Activated CD8-positive, alpha-beta memory T cell treated with anti-CD3 and anti-CD28 coated beads, Interleukin-2, amount 10 ng/mL, durations not matched to agents 7 days and 5 days (primary cell): ENCODE data around the gene SARDH. TPM values are rescaled to one million over a fixed set of nuclear protein-coding genes. Genes with fewer than 3 reads are reported as not detected.

Source experiments
- ATAC-seq: fragments of 150-1000 bp; cut with Tn5 transposase; one replicate; pipeline ENCODE4 v1.10.0; 2021; ENCODE audit warnings: moderate library complexity
- CTCF ChIA-PET: fragments of 350-600 bp; sonication (Branson Sonifier 250); formaldehyde crosslinking; loops from one replicate; lab custom pipeline; 2021; ENCODE audit warnings: antibody characterized with exemption; lab: Charles Lee
- DNase-seq: peaks from one replicate; pipeline ENCODE4 v3.0.0-alpha.2; 2020
- H3K27ac Mint-ChIP-seq: one replicate; pipeline ENCODE4 v1.8.0; 2021; ENCODE audit warnings: mild to moderate bottlenecking, mixed read lengths
- H3K27me3 Mint-ChIP-seq: one replicate; pipeline ENCODE4 v1.8.0; 2021; ENCODE audit warnings: mixed read lengths
- H3K36me3 Mint-ChIP-seq: one replicate; pipeline ENCODE4 v1.8.0; 2021; ENCODE audit warnings: mild to moderate bottlenecking, mixed read lengths
- H3K4me1 Mint-ChIP-seq: one replicate; pipeline ENCODE4 v1.8.0; 2021; ENCODE audit warnings: mixed read lengths
- H3K4me3 Mint-ChIP-seq: one replicate; pipeline ENCODE4 v1.8.0; 2021; ENCODE audit warnings: mild to moderate bottlenecking, moderate library complexity, mixed read lengths
- H3K9me3 Mint-ChIP-seq: one replicate; pipeline ENCODE4 v1.8.0; 2022; ENCODE audit warnings: low read depth, mixed read lengths
- total RNA-seq, 2 experiments: library from RNA; stranded (reverse); gene quantifications; one replicate each; pipeline ENCODE4 v1.2.3, GENCODE V29; 2021

Gene SARDH
- total RNA-seq, 2 experiments from 2014 or later: 0.38 to 0.56 TPM

GRCh38 chr9:133741716-133742115 lies 3.6 kb upstream of the SARDH start:
- Mint-ChIP-seq H3K9me3 (no peaks in the 10 kb centered on the region), H3K36me3 (no peaks in the 10 kb centered on the region), H3K27ac (no peak overlapping the region), H3K4me1 (no peaks in the 10 kb centered on the region), H3K27me3 (peaks cover 9% of the 10 kb centered on the region), H3K4me3 (no peak overlapping the region)
- CTCF ChIA-PET: interaction anchor here (0.9 to 1.9 kb wide), 9 partner anchors 9 to 252 kb away, joined by 3 to 16 read pairs (median 3); no protein-coding TSS in a partner anchor
- DNase-seq: no peak
- ATAC-seq: no peak

GRCh38 chr9:133740911-133741310 lies 2.8 kb upstream of the SARDH start:
- H3K4me3 Mint-ChIP-seq: no peak overlapping the region
- no peaks in the 10 kb centered on the region for H3K36me3 Mint-ChIP-seq
- H3K4me1 Mint-ChIP-seq: no peaks in the 10 kb centered on the region
- no peak for ATAC-seq
- no peaks in the 10 kb centered on the region for H3K9me3 Mint-ChIP-seq
- H3K27me3 Mint-ChIP-seq: peaks cover 6% of the 10 kb centered on the region
- no peak for DNase-seq
- no peak overlapping the region for H3K27ac Mint-ChIP-seq
- CTCF ChIA-PET: interaction anchor here (1.3 kb wide), 1 partner anchor 8 kb away, joined by 3 read pairs; no protein-coding TSS in a partner anchor

DNA sequence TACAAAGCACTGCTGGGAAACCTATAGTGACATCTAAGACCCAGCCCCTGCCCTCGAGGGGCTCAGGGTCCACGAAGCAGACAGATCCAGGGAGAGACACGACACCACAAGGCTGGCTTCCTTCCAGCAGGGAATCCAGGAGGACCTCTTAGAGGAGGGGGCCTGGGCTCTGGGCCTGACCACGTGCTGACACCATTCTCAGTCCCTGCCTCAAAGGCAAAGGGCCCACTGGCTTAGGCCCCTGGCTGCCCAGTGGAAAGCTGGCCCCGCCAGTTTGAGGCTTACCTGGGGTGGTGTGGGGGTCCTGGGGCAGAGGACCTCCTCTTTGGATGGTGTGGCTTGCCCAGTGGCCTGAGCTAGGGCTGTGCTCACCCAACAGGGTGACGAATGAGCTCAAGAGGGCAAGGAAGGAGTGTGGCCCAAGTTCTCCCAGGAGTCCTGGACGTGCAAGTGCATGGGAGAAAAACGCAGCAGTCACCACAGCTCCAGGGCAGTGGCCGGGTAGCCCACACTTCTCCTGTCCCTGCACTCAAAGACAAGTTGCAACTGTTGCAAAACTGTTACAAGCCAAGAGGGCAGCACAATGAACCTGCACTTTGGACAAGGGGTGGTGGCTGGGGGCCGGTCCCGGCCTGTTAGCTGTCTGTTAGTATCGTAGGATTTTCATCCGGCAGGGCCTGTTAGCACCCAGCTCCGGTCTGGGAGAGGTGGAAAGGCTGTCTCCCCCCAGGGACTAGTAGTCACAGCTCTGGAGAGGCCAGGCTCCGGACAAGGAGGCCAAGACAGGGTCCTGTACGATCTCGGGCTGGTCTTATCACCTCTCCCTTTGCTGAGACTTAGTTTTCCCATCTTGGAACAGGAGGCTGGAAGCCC lies 1.5 kb upstream of the SARDH start:
- CTCF ChIA-PET: interaction anchor here (1.0 to 1.4 kb wide), 2 partner anchors 136 to 230 kb away, joined by 3 read pairs; no protein-coding TSS in a partner anchor
- peak; percentile 36 for DNase-seq
- Mint-ChIP-seq H3K4me3 (no peak overlapping the region), H3K36me3 (no peaks in the 10 kb centered on the region), H3K27ac (no peak overlapping the region), H3K4me1 (no peaks in the 10 kb centered on the region), H3K27me3 (peaks cover 4% of the 10 kb centered on the region), H3K9me3 (no peaks in the 10 kb centered on the region)
- ATAC-seq: no peak

- Mint-ChIP-seq H3K4me3 (no peak overlapping the region), H3K27me3 (no peaks in the 10 kb centered on the region), H3K36me3 (no peaks in the 10 kb centered on the region), H3K9me3 (no peaks in the 10 kb centered on the region), H3K27ac (no peak overlapping the region), H3K4me1 (no peaks in the 10 kb centered on the region)
- ATAC-seq (no peak), DNase-seq (no peak)
- CTCF ChIA-PET: interaction anchor here (1.0 to 1.5 kb wide), 4 partner anchors 12 to 580 kb away, joined by 3 to 7 read pairs (median 4); no protein-coding TSS in a partner anchor
Observed at GRCh38 chr9:133738640-133739225, 581 bp upstream of the SARDH start.

DNA sequence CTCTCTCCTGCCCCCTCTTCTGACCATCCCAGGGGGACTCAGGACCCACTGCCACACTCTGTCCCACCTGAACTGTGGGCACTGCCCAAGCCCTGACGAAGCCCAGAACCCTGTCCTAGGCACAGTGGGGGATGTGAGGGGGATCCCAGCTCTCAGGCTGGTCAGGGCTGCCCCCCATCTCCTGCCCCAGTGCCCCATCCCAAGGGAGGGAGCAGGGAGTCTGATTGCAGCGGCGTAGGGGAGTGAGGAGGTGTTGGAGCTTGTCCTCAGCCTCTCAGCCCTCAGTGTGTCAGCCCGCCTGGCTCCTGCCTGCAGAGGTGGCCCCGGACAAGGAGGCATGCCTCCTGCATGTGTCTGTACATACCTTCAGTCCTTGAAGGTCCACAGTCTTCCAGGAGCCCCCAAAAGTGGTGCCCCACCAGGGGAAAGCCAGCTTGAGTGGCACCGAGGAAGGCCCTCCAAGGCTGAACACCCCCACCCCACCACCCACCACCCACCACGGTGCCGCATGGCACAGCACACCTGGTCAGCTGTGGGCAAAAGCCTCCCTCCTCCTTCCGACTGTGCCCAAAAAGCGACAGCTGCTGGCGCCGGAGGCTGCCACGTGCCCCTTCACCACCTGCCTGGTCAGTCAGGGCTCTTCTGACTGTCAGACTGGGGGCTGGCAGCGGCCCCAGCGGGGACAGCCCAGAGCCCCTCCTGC lies 930 bp downstream of the SARDH start:
- ATAC-seq: no peak
- no peaks in the 10 kb centered on the region for H3K27me3 Mint-ChIP-seq
- no peak overlapping the region for H3K27ac Mint-ChIP-seq
- H3K4me3 Mint-ChIP-seq: no peak overlapping the region
- DNase-seq: no peak
- H3K4me1 Mint-ChIP-seq: no peaks in the 10 kb centered on the region
- H3K36me3 Mint-ChIP-seq: no peaks in the 10 kb centered on the region
- no peaks in the 10 kb centered on the region for H3K9me3 Mint-ChIP-seq
- CTCF ChIA-PET: interaction anchor here (1.2 to 1.5 kb wide), 2 partner anchors 10 to 579 kb away, joined by 4 to 7 read pairs; no protein-coding TSS in a partner anchor

DNA sequence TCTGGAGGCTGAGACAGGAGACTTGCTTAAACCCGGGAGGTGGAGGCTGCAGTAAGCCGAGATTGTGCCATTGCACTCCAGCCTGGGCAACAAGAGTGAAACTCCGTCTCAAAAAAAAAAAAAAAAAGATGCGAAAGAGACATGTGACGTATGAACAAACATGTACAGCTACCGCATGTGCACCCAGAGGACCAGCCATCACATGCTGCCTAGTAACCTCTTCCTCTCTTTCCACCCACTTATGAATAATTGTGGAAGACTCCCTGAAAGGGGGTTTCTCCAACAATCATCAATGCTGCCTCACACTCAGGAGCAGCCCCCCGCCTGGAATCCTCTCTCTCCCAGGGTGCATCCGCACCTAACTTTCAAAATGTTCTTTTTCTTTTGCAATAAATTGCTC lies 2.2 kb downstream of the SARDH start:
- Mint-ChIP-seq H3K9me3 (no peaks in the 10 kb centered on the region), H3K27ac (no peak overlapping the region), H3K27me3 (no peaks in the 10 kb centered on the region), H3K4me3 (no peak overlapping the region), H3K4me1 (no peaks in the 10 kb centered on the region), H3K36me3 (no peaks in the 10 kb centered on the region)
- CTCF ChIA-PET: no interaction called here
- ATAC-seq (no peak), DNase-seq (no peak)

- H3K4me3 Mint-ChIP-seq: no peak overlapping the region
- ATAC-seq (no peak), DNase-seq (no peak)
- no peaks in the 10 kb centered on the region for H3K9me3 Mint-ChIP-seq
- no peaks in the 10 kb centered on the region for H3K36me3 Mint-ChIP-seq
- H3K4me1 Mint-ChIP-seq: no peaks in the 10 kb centered on the region
- no peaks in the 10 kb centered on the region for H3K27me3 Mint-ChIP-seq
- H3K27ac Mint-ChIP-seq: no peak overlapping the region
- CTCF ChIA-PET: no interaction called here
Observed at GRCh38 chr9:133735415-133735775, 2.8 kb downstream of the SARDH start.

DNA sequence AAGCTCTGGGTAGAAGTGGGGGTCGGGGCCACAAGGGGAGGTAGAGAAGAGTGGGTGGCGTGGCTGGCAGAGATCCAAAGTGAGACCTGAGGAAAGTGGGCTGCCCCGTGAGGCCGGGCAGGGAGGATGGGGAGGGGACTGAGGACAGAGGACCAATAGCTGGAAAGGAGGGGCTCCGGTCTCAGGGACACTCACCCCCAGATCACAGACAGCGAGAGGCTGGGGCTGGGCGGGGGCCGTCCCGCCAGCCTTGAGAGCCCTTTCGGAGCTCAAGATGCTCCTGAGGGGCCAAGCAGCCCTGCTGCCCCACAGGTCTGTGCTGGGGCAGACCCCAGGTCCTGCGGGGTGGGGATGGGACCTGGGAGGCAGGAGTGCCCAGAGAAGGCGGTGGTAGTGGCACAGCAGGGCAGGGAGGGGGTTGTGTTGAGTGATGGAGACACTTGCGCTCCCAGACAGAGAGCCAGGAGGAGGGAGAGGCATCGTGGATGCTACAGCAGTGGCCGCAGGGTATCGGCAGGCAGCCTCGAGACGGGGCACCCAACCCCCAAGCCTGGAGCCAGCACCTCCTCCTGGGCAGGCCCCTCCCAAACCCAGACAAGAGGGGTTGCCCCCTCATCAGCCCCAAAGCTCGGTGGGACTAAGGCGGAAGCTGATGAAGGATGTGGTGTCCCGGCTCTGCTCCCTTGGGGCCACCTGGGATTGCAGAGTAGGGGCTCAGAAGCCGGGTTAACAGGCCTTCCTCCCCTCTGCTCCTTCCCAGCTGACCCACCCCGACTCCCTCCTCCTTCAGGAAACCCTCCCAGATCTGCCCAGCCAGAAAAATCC lies 3.4 kb downstream of the SARDH start:
- Mint-ChIP-seq H3K4me3 (no peak overlapping the region), H3K4me1 (no peaks in the 10 kb centered on the region), H3K27me3 (no peaks in the 10 kb centered on the region), H3K9me3 (no peaks in the 10 kb centered on the region), H3K27ac (no peak overlapping the region), H3K36me3 (no peaks in the 10 kb centered on the region)
- ATAC-seq (no peak), DNase-seq (no peak)
- CTCF ChIA-PET: interaction anchor here (1.1 to 1.6 kb wide), 2 partner anchors 8 to 259 kb away, joined by 3 to 5 read pairs; no protein-coding TSS in a partner anchor

GRCh38 chr9:133733796-133734533 lies 4.2 kb downstream of the SARDH start:
- DNase-seq: peak; percentile 27
- H3K4me1 Mint-ChIP-seq: no peaks in the 10 kb centered on the region
- CTCF ChIA-PET: interaction anchor here (1.1 to 1.6 kb wide), 2 partner anchors 9 to 260 kb away, joined by 3 to 5 read pairs; no protein-coding TSS in a partner anchor
- no peaks in the 10 kb centered on the region for H3K36me3 Mint-ChIP-seq
- no peaks in the 10 kb centered on the region for H3K9me3 Mint-ChIP-seq
- H3K27me3 Mint-ChIP-seq: no peaks in the 10 kb centered on the region
- no peak overlapping the region for H3K27ac Mint-ChIP-seq
- ATAC-seq: no peak
- no peak overlapping the region for H3K4me3 Mint-ChIP-seq

- no peak overlapping the region for H3K27ac Mint-ChIP-seq
- CTCF ChIA-PET: interaction anchor here (1.0 to 1.6 kb wide), 2 partner anchors 8 to 260 kb away, joined by 3 read pairs; no protein-coding TSS in a partner anchor
- ATAC-seq: no peak
- H3K36me3 Mint-ChIP-seq: no peaks in the 10 kb centered on the region
- DNase-seq: no peak
- no peaks in the 10 kb centered on the region for H3K27me3 Mint-ChIP-seq
- H3K9me3 Mint-ChIP-seq: no peaks in the 10 kb centered on the region
- no peaks in the 10 kb centered on the region for H3K4me1 Mint-ChIP-seq
- H3K4me3 Mint-ChIP-seq: no peak overlapping the region
Observed at GRCh38 chr9:133733421-133733795, 4.7 kb downstream of the SARDH start.

DNA sequence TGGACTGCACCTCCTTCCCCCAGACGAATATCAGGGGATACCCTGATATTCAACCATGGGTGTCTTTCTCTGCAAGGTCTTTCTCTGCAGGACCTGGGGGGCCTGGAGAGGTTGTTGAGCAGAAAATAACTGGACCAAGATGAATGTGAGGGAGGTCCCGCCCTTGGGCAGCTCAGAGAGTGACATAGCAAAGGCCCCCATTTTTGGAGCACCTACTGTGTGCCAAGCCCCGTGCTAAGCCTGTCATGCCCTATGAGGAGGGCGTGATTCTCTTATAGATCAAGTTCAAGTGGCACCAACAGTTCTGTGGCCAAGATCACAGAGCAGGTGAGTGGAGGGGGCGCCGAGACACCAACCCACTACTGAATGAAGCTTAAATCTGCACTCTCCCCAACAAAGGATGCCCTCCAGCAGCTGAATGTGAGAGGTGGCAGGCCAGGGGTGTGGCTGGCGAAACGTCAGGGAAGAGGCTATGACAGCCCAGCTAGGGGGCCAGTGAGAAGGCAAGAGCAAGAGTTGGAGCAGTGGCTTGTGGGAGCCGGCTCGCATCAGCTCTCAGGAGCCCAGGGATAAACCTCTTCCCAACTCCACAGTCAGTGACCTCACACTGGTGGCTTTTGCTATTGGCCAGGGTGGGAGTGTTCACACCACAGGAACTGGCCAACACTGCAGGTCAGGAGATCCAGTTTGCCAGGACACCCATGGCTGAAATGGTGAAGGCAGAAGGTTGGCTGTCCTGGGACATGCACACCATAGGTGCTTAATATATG lies 5.3 kb downstream of the SARDH start:
- ATAC-seq (no peak), DNase-seq (peak; percentile 37)
- no peaks in the 10 kb centered on the region for H3K36me3 Mint-ChIP-seq
- no peaks in the 10 kb centered on the region for H3K4me1 Mint-ChIP-seq
- CTCF ChIA-PET: interaction anchor here (1.0 kb wide), 1 partner anchor 9 kb away, joined by 3 read pairs; no protein-coding TSS in a partner anchor
- H3K4me3 Mint-ChIP-seq: no peak overlapping the region
- no peaks in the 10 kb centered on the region for H3K9me3 Mint-ChIP-seq
- H3K27ac Mint-ChIP-seq: no peak overlapping the region
- H3K27me3 Mint-ChIP-seq: no peaks in the 10 kb centered on the region
